H1 (cell line): ENCODE data around the gene CD63. TPM values are rescaled to one million over a fixed set of nuclear protein-coding genes. Genes with fewer than 3 reads are reported as not detected.

Experiments
- NANOG ChIP-seq: IDR thresholded peaks from 2 replicates; pipeline ENCODE4 v1.6.1; 2011; ENCODE audit warnings: low read length, low read depth, mild to moderate bottlenecking, inconsistent platforms; ENCODE audit not compliant: insufficient read depth, poor library complexity, severe bottlenecking
- SIRT6 ChIP-seq: IDR thresholded peaks from one replicate; pipeline ENCODE4 v1.7.1; 2012; ENCODE audit warnings: low read length, inconsistent platforms
- polyA plus RNA-seq, 7 experiments: library from polyadenylated mRNA; depleted of rRNA in 3 of 7; stranded (reverse) in 5 of 7; unstranded in 2 of 7; fragments of >200 nt in 5 of 7; fragments of 200-250 nt in 2 of 7; gene quantifications; 1 replicate in 5 of 7; 2 replicates in 1 of 7; 4 replicates in 1 of 7; pipeline versions ENCODE4 v1.2.1 to v1.2.3, GENCODE V29; 2011 to 2013; ENCODE audit warnings: missing spikeins in 2 of 7, mixed read lengths in 2 of 7
- total RNA-seq: library from RNA; stranded (reverse); fragmentation: NEBNext Ultra II Directional; extraction: Animal tissue kit (Norgen Biotek cat#: 25700); gene quantifications from 2 replicates; pipeline ENCODE4 v1.2.1, GENCODE V29; 2021

CD63 gene
- total and polyA plus RNA-seq, 2 of the 8 experiments (the other 6 are each of a cell fraction or from before 2014, with no cell fraction given) = 440 to 526 TPM

GRCh38 chr12:55715833-55716581, 12.8 kb downstream of the CD63 start, which contains the start of gene BLOC1S1 (continued):
- TF ChIP-seq SIRT6 (no peak), NANOG (peak; percentile 83)
